Transverse colon (tissue), 4 donors: ENCODE data around the gene BNIP3. TPM values are rescaled to one million over a fixed set of nuclear protein-coding genes. Genes with fewer than 3 reads are reported as not detected.

ENCODE experiments used
- DNase-seq: peaks from one replicate; pipeline ENCODE4 v3.0.0-alpha.2; 2019
- H3K27ac ChIP-seq, 4 donors: fragments of 200-600 bp; sonication (generic); 2 replicates each; pipeline ENCODE4 v1.5.1; 2016 to 2018; ENCODE audit warnings: inconsistent platforms in 4 of 4
- H3K27me3 ChIP-seq: fragments of 200-600 bp; sonication (generic); 2 replicates; pipeline ENCODE4 v1.5.1; 2017; ENCODE audit warnings: inconsistent platforms
- H3K36me3 ChIP-seq, 4 donors: fragments of 200-600 bp; sonication (generic); 2 replicates each; pipeline ENCODE4 v1.5.1; 2017 to 2019; ENCODE audit warnings: inconsistent platforms in 4 of 4
- H3K4me1 ChIP-seq, 4 donors: fragments of 200-600 bp; sonication (generic); 2 replicates each; pipeline ENCODE4 v1.5.1; 2017 to 2020; ENCODE audit warnings: inconsistent platforms in 4 of 4
- H3K4me3 ChIP-seq, 4 donors: fragments of 200-600 bp; sonication (generic); 1 replicate in 1 of 4; 2 replicates in 3 of 4; pipeline versions ENCODE4 v1.5.1 to v1.6.1; 2017 to 2019; ENCODE audit warnings: inconsistent platforms in 4 of 4
- H3K9me3 ChIP-seq, 2 donors: fragments of 200-600 bp; sonication (generic); 2 replicates each; pipeline ENCODE4 v1.5.1; 2017 to 2019; ENCODE audit warnings: inconsistent platforms in 2 of 2
- EP300 ChIP-seq: sonication (generic); formaldehyde crosslinking; IDR thresholded peaks from one replicate; pipeline ENCODE4 v1.6.1; 2017; ENCODE audit warnings: antibody characterized with exemption, low read depth
- POLR2A ChIP-seq: fragments of 450-650 bp; IDR thresholded peaks from one replicate; pipeline ENCODE4 v1.6.1; 2016; ENCODE audit warnings: antibody characterized with exemption, mild to moderate bottlenecking, moderate library complexity
- POLR2AphosphoS5 ChIP-seq, 3 donors: sonication (generic); formaldehyde crosslinking; IDR thresholded peaks; one replicate each; pipeline ENCODE4 v1.6.1; 2016; ENCODE audit warnings: antibody characterized with exemption in 3 of 3
- WGBS, 2 donors: methylation state at CpG; one replicate each; pipeline ENCODE4 v1.1.5; 2018; ENCODE audit warnings: low coverage in 1 of 2; 5-methylcytosine and 5-hydroxymethylcytosine counted together
- in situ Hi-C, 4 donors: fragments of 200-750 bp; cut with MboI; loops; one replicate each; pipeline versions ENCODE4 v1.15.0 to v1.15.1; 2017; ENCODE audit warnings: low sequenced_read_pairs in 3 of 4, low pct_ligation_motif_present in 1 of 4, low pct_unique_long_range_greater_than_20kb in 1 of 4
- intact Hi-C: fragments of 100-400 bp; cut with DNase I; formaldehyde crosslinking; loops from one replicate; pipeline ENCODE4 v1.15.1; 2023; ENCODE audit warnings: low total_unique reads
- total RNA-seq, 4 donors: library from RNA; depleted of rRNA; stranded (reverse); fragments of >200 nt; gene quantifications; one replicate each; pipeline ENCODE4 v1.1.0, GENCODE V29; 2016
- TF ChIP-seq, protein P1 (sequence below), 5 experiments: fragments of 200-600 bp in 3 of 5; fragments of 450-650 bp in 2 of 5; sonication (generic) in 3 of 5; IDR thresholded peaks; 1 replicate in 2 of 5; 2 replicates in 3 of 5; pipeline ENCODE4 v1.5.1; 2016 to 2017; ENCODE audit warnings: antibody characterized with exemption in 5 of 5, inconsistent platforms in 3 of 5, mild to moderate bottlenecking in 2 of 5, moderate library complexity in 1 of 5

Gene BNIP3
- total RNA-seq, 4 donors from 2014 or later, result 9.7 to 36.8 (median 27.6) TPM

DNA sequence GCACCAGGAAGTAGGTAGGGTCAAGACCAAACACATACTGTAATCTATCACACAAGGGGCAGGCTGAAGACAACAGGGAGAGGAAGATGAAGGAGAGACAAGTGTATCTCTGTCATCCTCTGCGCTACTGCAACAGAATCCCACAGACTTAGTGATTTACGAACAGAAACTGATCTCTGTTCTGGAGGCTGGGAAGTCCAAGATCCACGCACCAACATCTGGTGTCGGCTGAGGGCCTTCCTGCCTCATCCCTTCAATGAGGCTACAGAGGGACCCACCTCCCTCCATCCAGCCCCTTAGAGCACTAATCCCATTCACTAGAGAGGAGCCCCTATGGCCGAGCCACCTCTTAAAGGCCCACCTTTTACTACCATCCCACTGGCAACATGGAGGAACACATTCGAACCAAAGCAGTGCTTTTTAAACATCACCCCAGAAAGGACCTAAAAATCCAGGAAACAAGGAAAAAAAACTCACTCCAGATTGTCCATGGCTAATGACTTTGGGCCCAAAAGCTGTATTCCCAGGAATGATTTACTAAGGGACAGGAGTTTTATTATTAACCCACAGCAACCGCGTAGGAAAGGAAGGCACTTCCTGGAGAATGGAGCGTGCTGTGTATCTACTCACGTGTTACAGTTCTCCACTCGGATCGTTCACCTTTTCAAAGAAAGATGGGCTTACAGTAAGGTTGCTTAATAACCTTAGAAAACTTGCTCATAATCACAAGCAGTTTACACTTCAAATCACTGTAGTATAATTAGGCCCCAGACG lies 4.2 kb downstream of the BNIP3 start:
- in situ Hi-C loops (no loop called here), intact Hi-C loops (loop anchor here (2.0 kb wide), 1 partner anchor 45 kb away; no protein-coding TSS in a partner anchor)
- H3K9me3 ChIP-seq, result no peaks in the 10 kb centered on the region
- no peaks in the 10 kb centered on the region for H3K36me3 ChIP-seq
- DNase-seq, result no peak
- no peak overlapping the region for H3K27ac ChIP-seq
- H3K27me3 ChIP-seq, result peaks cover 28% of the 10 kb centered on the region
- WGBS, 2 donors, result 56 to 75% methylated on average over 4 to 13 of the region's 13 CpGs
- TF ChIP-seq, protein P1, sequence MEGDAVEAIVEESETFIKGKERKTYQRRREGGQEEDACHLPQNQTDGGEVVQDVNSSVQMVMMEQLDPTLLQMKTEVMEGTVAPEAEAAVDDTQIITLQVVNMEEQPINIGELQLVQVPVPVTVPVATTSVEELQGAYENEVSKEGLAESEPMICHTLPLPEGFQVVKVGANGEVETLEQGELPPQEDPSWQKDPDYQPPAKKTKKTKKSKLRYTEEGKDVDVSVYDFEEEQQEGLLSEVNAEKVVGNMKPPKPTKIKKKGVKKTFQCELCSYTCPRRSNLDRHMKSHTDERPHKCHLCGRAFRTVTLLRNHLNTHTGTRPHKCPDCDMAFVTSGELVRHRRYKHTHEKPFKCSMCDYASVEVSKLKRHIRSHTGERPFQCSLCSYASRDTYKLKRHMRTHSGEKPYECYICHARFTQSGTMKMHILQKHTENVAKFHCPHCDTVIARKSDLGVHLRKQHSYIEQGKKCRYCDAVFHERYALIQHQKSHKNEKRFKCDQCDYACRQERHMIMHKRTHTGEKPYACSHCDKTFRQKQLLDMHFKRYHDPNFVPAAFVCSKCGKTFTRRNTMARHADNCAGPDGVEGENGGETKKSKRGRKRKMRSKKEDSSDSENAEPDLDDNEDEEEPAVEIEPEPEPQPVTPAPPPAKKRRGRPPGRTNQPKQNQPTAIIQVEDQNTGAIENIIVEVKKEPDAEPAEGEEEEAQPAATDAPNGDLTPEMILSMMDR (IDR thresholded peaks at IDR 0.05), result no peak
- no peak for TF ChIP-seq EP300
- no peak for TF ChIP-seq POLR2A
- no peak for TF ChIP-seq POLR2AphosphoS5 (IDR thresholded peaks at IDR 0.05)
- peaks cover 4 to 31% (median 18%) of the 10 kb centered on the region in 4 donors for H3K4me1 ChIP-seq
- H3K4me3 ChIP-seq, result no peak overlapping the region

DNA sequence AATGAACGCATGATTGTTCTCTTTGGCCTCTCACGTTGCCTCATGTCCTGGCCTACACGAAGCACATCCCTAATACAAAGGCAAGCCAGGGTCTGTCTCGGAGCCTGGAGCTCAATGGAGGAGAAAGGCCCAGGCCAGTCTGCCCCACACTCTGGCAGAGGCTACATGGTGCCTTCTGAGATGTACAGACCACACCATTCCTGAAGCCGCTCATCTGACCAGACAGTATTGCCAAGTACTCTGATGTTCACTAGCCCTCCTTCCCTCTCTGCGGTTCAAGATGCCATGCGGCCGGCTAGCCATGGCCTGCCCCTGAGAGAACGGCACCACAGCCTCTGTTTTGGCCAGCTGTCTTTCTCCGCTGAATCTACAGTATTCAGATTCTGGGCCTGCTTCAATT lies 5.9 kb downstream of the BNIP3 start:
- Histone ChIP-seq H3K4me3 (no peak overlapping the region), H3K4me1 (peaks cover 4 to 27% (median 13%) of the 10 kb centered on the region in 4 donors), H3K9me3 (no peaks in the 10 kb centered on the region), H3K36me3 (no peaks in the 10 kb centered on the region), H3K27ac (no peak overlapping the region), H3K27me3 (peaks cover 16% of the 10 kb centered on the region)
- intact Hi-C loops, result no loop called here
- in situ Hi-C loops, result no loop called here
- DNase-seq, result no peak
- WGBS, 2 donors, result 95% methylated on average over 10 of the region's 10 CpGs; no CpG with 5 or more reads in 1 of the 2 donors
- TF ChIP-seq POLR2AphosphoS5 (IDR thresholded peaks at IDR 0.05) (no peak), POLR2A (no peak), EP300 (no peak)
- TF ChIP-seq, protein P1 (IDR thresholded peaks at IDR 0.05), result no peak

DNA sequence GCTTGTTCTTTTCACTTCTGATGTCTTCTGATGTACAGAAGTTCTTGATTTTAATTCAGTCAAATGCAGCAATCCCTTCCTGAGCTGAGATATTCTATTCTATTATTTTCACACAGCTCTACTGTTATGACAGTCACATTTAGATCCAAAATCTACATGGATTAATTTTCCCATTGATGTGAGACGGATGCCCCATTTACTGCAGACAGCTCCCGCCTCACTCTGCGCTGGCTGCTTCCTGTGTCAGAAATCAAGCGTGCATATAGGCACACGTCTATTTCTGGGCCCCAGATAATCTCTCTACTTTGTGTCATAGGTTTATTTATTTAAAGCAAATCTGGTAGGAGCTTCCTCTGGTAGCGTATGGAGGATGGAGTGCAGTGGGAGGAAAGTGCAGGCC lies 6.7 kb downstream of the BNIP3 start:
- H3K4me3 ChIP-seq, result no peak overlapping the region
- whole genome bisulfite sequencing, 2 donors, result 88% methylated on average over 6 of the region's 6 CpGs; no CpG with 5 or more reads in 1 of the 2 donors
- H3K36me3 ChIP-seq, result peaks cover 0 to 4% (median 0%) of the 10 kb centered on the region in 4 donors

More for the DNA sequence above, 6.7 kb downstream of the BNIP3 start:
- intact Hi-C loops, result no loop called here
- DNase-seq, result no peak
- Histone ChIP-seq H3K27me3 (peaks cover 8% of the 10 kb centered on the region), H3K27ac (no peak overlapping the region), H3K9me3 (no peaks in the 10 kb centered on the region), H3K4me1 (peaks cover under 1 to 19% (median 7%) of the 10 kb centered on the region in 4 donors)
- TF ChIP-seq, protein P1 (IDR thresholded peaks at IDR 0.05), result no peak
- TF ChIP-seq EP300 (no peak), POLR2AphosphoS5 (IDR thresholded peaks at IDR 0.05) (no peak), POLR2A (no peak)
- in situ Hi-C loops, result no loop called here
